ENCODE measurements around the gene KRT12.
"Not testable (repeated sequence)": the region's sequence is repeated elsewhere in the genome, so short reads cannot be mapped to it uniquely, and the experiment has no call there.

KRT12 gene

DNA sequence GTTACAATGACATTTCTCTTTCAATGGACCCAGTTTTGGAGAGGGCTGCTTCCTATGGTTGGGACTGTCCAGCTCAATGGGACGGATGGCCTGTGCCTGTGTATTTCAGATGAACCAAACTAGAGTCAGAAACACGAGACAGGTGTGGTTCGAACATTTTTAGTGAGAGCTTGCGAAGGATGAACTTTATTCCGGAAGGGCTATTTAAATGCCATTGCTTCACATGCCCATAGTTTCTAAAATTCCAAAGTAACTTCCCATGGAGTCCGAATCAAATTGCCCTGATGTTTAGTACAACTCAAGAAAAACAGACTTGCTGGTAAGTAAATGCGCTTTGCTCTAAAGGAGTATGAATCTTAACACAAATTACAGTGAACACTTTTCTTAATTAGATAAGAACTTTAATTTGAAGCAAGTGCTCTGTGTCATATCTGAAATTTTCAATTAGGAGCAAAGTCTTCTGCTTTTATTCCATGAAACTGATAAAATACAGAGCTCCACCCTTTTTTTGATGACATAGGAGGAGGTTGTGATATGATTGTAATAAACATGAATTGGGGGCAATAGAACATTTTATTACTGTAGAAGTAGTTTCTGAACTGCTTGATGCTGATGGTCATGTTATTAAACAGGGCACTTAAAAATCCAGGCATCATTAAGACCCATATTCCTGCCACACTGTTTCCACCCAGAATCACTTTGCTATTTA, 16.8 kb upstream of the KRT12 start:
- DNase-seq: no peak

- no peak for DNase-seq
Observed at GRCh38 chr17:40883031-40883430, 16.0 kb upstream of the KRT12 start.

- DNase-seq: no peak
Observed at GRCh38 chr17:40879026-40879425, 12.0 kb upstream of the KRT12 start.

GRCh38 chr17:40878044-40878443, 11.0 kb upstream of the KRT12 start:
- DNase-seq: no peak

GRCh38 chr17:40873801-40874200, 6.8 kb upstream of the KRT12 start:
- no peak for DNase-seq

DNA sequence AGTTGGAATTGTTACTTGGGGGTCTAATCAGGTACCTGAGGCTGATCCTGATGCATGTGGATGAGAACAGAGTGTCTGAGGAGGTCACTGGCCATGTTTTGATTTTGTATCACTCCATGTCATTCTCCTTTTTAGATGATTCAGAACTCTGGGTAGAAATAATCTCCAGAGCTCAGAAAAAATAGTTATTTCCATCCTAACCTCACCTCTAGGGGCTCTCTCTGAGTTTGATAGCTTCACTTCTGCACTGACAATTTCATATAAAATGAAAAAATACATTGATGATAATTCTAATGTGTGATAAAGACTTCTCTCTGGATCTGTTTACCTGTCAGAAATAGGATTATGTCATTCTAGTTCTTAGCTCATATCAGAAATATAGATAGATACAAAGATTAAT, 6.2 kb upstream of the KRT12 start:
- DNase-seq: no peak

GRCh38 chr17:40872416-40872815, 5.4 kb upstream of the KRT12 start:
- DNase-seq: no peak

- DNase-seq: no peak
Observed at GRCh38 chr17:40871316-40871715, 4.3 kb upstream of the KRT12 start.

GRCh38 chr17:40870136-40870535, 3.1 kb upstream of the KRT12 start:
- DNase-seq: no peak

- no peak for DNase-seq
Observed at GRCh38 chr17:40864661-40865390, 2.2 kb downstream of the KRT12 start.

DNA sequence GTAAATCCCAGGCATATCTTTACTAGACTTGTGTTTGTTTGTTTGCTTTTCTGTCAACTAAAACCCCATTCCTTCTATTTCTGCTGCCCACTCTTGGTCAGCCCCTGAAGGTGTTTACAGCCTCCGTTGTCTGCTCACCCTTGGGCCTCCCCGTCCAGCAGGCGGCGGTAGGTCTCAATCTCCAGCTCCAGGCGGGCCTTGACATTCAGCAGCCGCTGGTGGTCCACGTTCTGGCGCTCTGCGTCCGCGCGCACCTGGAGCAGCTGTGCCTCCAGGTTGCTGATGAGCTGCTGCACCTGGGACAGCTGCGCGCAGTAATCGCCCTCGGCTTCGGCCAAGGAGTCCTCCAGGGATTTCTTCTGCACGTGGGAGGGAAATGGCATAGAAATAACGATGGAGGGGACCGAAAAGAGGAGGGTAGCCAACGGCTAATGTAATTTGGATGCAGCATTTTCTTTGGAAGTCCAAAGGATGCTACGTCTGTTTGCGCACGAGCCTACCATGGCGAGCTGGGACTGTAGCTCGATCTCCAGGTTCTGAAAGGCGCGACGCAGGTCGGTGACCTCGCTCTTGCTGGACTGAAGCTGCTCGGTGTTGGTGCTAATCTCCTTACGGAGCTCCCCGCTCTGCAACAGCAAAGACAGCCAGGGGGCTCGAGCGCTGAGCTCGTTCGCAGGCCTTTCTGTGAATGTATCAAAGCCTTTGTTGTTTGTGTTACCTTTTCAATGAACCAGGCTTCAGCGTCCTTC, 3.9 kb downstream of the KRT12 start:
- DNase-seq: no peak

DNA sequence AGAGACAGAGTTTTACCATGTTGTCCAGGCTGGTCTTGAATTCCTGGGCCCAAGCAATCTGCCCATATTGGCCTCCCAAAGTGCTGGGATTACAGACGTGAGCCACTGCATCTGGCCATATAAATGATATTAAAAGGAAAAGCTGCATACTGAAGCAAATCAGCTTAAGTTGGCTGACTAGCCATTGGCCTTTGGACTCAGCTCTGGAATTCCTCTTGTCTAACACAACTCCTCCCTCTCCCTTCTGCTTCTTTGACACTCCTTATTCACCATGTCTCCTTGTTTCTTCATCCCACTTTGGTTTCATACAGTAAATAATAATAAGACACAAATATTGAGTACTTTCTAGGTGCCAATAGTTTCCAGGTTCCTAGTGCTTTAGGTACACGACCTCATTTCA, 7.5 kb downstream of the KRT12 start:
- DNase-seq: no peak

DNA sequence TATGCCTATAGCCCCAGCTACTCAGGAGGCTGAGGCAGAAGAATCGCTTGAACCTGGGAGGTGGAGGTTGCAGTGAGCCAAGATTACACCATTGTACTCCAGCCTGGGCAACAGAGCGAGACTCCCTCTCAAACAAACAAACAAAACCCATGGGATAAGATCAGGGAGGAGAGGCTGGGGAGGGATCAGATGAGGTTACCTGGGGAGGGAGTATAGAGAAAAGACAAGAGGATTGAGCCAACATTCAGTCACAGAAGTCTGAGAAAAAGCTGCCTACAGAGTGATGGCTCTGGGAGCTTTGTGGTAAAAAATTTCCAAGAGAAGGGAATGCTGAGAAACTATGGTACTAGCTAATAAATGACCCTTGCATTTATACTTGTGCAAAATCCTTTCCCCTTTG, 8.4 kb downstream of the KRT12 start:
- not testable (repeated sequence) for DNase-seq

- DNase-seq: no peak
Observed at GRCh38 chr17:40857535-40857934, 9.5 kb downstream of the KRT12 start.

DNA sequence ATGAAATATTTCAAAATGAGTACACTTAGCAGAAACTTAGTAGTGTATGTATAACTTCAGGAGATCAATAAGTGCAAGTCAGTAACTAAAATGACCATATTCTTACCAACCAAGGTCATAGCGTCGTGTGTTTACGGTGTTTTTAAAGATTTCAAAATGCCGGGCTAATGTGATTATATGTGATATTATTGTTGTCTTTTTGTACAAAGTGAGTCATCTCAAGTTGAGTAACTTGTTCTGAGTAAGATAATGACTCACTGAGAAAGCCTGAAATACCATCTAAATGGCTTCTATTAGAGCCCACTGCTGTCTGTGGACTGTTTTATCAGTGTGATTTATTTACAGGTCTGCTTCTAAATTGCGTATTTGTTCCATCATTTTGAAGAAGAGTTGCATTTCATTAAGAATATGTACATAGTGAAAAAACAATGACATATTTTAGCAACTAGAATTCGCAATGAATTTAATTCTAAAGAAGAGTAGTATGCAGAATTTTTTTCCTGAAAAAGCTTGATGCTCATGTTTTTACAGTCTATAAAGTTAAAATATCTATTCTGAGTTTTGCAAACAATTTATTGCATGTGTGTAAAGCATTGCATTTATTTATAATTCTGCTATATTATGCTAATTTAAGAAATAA, 12.7 kb downstream of the KRT12 start:
- no peak for DNase-seq

DNA sequence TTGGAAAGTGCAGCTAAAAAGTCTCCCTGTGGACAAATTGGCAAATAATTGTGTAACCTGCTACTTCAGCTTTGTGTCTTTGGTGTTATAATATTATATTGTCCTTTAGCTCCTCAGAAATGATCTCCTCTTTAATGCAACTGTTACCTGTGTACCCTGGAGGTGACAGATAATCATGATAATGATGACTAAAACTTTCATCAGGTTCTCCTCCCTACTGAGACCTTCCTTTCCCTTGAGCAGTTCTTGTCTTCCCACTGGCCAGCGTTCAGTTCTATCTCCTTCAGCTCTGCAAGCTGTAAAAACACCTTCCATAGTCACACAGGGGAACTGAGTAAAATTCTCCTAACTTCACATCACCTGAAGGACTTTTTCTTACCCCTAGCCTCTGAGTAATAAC, 14.7 kb downstream of the KRT12 start:
- no peak for DNase-seq

DNA sequence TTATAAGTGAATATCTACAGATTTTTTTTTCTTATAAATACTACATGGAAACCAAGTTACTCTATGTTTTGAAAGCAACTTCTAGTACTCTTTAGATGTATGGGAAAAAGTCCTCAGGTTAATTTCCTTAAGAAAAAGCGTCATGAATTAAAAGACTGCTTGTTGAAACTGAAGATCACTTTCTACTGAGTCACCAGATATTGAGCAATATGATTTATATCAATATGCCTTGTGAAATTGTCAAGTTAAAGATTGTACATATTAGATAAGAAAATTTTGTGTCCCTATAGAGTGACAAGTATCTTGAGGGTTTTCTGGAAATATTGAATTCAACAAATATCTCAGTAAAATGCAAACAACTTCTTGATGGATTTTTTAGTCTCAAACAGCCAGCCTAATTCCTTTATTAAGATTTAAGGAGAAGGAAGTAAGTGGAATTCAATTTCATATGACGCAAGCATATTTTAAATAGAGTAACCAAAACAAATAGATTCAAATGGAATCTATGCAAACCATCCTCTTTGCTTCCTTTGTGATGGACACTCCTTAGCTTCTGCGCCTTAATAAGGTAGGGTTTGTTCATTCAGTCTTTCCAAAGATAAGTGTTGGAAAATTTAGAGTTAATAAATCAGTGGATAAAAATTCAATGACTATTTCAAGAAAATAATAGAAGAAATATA, 16.6 kb downstream of the KRT12 start:
- DNase-seq: no peak

GRCh38 chr17:40849723-40850122, 17.3 kb downstream of the KRT12 start:
- no peak for DNase-seq

DNA sequence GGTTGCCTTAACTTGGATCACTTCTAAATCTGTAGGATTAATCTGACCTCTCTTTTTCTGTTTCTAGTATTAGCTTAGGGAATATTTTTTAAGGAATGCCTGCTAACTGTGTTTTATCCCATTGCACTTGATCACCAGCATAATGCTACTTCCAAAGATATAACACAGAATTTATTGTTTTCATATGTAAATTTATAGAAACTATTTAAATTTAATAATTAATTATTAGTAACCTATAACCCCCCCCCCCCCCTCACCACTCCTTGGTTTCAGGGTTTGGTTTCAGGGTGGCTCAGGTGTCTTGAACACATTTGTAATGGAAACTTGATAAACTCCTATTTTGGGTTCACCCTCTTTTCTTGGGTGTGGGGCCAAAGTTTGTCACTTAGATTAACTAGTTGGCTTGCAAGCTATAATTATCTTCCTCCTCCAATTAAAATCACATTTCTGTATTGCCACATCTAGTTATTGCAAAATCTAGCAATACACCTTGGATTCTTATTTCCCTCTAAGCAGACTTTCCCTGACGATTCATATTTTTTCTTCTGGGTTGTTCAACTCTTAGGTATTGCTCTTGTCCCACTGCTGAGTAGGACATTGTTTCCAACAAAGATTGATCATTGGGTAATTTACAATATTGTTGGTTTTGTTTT, 18.3 kb downstream of the KRT12 start:
- DNase-seq: no peak

DNA sequence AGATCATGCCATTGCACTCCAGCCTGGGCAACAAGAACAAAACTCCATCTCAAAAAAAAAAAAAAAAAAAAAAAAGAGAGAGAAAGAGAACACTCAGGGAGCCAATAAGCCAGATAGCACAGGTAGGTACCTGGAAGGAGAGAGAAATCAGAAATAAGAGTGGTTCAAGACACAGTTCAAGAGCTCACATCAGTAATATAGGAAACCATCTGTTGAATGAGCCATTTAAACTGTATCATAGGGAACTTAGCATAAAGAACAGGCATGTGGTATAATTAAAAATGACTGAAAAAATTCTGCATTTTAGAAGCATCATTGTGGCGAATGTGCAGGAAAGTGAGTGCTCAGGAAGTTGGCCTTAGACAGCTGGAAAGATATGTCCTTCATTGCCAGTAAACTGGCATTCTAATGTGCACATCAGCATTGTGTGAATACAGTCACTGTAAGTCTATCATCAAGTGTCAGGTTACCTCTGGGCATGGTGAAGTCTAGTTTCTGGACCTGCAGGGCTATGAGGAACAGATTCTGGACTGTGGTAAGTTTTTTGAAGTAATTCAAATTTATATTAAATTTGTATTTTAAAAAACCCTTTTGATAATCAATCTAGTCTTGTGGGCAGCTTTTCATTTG, 20.4 kb downstream of the KRT12 start:
- DNase-seq: no peak

DNA sequence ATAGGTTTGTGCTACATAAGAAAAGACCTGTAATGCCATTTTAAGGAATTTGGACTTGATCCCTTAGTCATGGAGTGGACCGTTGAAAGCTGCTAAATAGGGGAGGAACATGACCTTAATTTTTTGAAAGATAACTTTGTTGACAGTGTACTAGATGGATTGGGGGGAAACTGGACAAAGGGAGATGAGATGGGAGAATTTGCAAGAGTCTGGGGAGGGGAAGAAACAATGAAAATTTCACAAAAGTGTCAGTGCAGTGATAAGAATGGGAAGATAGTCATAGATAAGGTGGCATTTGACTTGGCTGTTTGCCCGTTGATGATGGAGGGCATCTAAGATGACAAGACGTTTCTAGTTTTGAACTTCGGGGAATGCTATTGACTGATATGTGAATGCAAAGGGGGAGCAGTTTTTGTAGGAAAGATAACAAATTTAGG, 22.3 kb downstream of the KRT12 start:
- DNase-seq: no peak

DNA sequence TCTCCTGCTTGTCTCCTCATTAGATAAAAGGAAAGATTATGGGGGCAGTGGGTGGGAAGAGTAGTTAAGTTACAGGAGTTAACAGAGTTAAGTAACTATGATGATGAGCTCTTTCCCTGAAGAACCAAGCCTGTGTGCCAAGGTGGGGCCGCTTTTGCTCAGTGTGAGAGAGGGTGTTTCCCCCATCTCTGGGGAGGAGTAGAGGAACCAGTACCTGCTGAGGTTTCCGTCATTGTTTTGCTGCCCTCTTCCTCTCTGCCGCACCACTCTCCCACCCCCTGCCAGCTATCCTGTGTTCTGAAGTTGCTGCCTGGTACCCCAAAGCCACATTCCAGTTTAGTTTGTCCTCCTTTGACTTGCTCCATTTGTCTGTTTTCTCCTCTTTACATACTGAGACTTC, 23.8 kb downstream of the KRT12 start:
- no peak for DNase-seq

All from NCI-H748 treated with DMSO at 0.1 percent for 48 hours (cell line).